ENCODE data around the gene EIF4G3.

GRCh38 chr1:21024918-21025317 lies 151.8 kb downstream of the EIF4G3 start:
- TF ChIP-seq CTCF (IDR thresholded peaks at IDR 0.05) (no peak), POLR2A (IDR thresholded peaks at IDR 0.05) (no peak)
